Activated naive CD8-positive, alpha-beta T cell treated with anti-CD3 and anti-CD28 coated beads, Interleukin-2, amount 50 U/mL, for 24 hours (primary cell): ENCODE data around the gene HM13.
"Not testable (repeated sequence)": the region's sequence is repeated elsewhere in the genome, so short reads cannot be mapped to it uniquely, and the experiment has no call there.

Experiments
- ATAC-seq: fragments of 150-1000 bp; cut with Tn5 transposase; one replicate; pipeline ENCODE4 v1.10.0; 2021
- DNase-seq: peaks from one replicate; pipeline ENCODE4 v3.0.0; 2021
- H3K27ac Mint-ChIP-seq: one replicate; pipeline ENCODE4 v1.8.0; 2021; ENCODE audit warnings: mild to moderate bottlenecking, mixed read lengths
- H3K27me3 Mint-ChIP-seq: one replicate; pipeline ENCODE4 v1.8.0; 2021; ENCODE audit warnings: mixed read lengths
- H3K36me3 Mint-ChIP-seq: one replicate; pipeline ENCODE4 v1.8.0; 2021; ENCODE audit warnings: low read depth, mixed read lengths
- H3K4me1 Mint-ChIP-seq: one replicate; pipeline ENCODE4 v1.8.0; 2021; ENCODE audit warnings: mixed read lengths
- H3K4me3 Mint-ChIP-seq: one replicate; pipeline ENCODE4 v1.8.0; 2021; ENCODE audit warnings: mild to moderate bottlenecking, moderate library complexity, mixed read lengths
- H3K9me3 Mint-ChIP-seq: one replicate; pipeline ENCODE4 v1.8.0; 2021; ENCODE audit warnings: mixed read lengths

Gene HM13

DNA sequence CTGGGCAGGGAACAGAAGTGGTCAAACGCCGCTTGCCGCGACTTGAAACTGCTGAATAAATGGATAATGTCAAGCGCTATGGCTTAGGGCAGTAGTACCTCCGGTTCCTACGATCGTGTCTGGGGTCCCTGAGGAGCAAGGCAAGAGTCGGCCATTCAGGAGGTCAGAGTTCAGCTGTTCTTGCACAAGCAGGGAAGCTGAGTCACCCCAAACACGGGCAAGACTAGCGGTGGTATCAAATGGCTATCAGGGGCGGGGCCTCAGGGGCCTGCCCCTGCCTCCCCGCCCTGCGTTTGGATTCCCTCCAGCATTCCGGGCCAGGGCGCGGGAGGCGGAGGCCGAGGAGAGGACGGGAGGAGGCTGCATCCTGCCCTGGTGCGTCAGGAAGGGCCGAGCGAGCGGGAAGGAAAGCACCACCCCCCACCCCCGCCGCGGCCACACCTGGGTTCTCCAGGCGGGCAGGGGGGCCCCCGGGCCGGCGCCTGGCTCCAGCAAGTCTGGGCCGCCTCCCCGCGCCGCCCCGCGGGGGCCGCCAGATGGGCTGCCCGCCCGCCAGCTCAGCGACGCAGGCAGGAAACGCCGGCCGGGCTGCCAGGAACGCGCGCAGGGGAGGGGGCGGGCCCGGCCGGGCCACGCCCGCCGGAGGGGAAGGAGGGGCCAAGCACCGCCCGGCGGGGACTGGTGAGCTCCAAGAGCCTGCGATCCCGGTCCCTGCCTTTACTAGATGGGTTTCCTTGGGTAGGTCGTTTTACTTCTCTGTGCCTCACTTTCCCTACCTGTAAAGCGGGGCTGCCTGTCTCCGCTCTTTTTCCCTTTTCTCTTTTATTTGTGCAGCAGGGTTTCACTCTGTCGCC, 58.7 kb downstream of the HM13 start:
- peak; percentile 87 for DNase-seq
- Mint-ChIP-seq H3K27ac (peak overlapping the region; percentile 72), H3K27me3 (no peaks in the 10 kb centered on the region), H3K36me3 (peaks cover 8% of the 10 kb centered on the region), H3K9me3 (no peaks in the 10 kb centered on the region), H3K4me3 (peak overlapping the region; percentile 85), H3K4me1 (peaks cover 33% of the 10 kb centered on the region)
- ATAC-seq, result peak; percentile 86

DNA sequence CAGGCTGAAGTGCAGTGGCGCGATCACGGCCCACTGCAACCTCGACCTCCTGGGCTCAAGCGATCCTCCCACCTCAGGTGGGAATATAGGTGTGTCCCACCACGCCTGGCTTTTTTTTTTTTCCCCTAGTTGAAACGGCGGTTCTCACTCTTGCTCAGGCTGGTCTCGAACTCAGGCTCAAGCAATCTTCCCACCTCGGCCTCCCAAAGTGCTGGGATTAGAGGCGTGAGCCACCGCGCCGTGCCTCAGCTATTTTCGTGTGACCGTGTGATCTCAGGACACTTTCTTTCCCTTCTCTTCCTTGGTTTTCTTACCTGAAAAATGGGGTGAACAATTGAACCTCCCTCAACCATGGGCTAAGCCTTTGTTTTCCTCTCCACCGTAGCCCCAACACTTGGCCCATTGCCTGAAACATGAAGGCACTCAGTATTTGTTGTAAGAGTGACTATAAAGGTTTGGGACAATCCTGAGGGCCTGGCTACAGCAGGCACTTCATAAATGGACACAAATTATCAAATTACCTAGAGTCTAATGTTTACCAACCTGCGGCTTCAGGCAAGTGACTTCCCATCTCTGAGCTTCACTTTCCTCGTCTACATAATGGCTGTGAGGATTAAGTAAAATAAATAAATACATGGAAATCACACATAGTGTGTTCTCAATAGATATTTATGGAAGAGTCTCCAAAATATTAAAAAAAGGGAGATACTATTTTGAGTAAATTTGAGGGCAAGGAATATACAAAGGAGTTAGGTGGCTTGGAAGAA, 59.5 kb downstream of the HM13 start:
- Mint-ChIP-seq H3K27ac (peak overlapping the region; percentile 72), H3K4me1 (peaks cover 34% of the 10 kb centered on the region), H3K27me3 (no peaks in the 10 kb centered on the region), H3K4me3 (peak overlapping the region; percentile 85), H3K9me3 (no peaks in the 10 kb centered on the region), H3K36me3 (peaks cover 5% of the 10 kb centered on the region)
- no peak for ATAC-seq
- no peak for DNase-seq

DNA sequence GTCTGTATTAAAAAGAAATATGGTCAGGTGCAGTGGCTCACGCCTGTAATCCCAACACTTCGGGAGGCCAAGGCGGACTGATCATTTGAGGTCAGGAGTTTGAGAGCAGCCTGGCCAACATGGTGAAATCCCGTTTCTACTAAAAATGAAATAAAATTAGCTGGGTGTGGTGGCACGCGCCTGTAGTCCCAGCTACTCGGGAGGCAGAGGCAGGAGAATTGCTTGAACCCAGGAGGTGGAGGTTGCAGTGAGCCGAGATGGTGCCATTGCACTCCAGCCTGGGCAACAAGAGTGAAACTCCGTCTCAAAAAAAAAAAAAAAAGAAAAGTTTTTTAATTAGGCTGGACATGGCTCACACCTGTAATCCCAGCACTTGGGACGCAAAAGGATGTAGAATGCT, 60.7 kb downstream of the HM13 start:
- H3K9me3 Mint-ChIP-seq, ATAC-seq, H3K27me3 Mint-ChIP-seq, DNase-seq, H3K4me3 Mint-ChIP-seq, H3K36me3 Mint-ChIP-seq, H3K27ac Mint-ChIP-seq: not testable (repeated sequence)
- peaks cover 28% of the 10 kb centered on the region for H3K4me1 Mint-ChIP-seq

DNA sequence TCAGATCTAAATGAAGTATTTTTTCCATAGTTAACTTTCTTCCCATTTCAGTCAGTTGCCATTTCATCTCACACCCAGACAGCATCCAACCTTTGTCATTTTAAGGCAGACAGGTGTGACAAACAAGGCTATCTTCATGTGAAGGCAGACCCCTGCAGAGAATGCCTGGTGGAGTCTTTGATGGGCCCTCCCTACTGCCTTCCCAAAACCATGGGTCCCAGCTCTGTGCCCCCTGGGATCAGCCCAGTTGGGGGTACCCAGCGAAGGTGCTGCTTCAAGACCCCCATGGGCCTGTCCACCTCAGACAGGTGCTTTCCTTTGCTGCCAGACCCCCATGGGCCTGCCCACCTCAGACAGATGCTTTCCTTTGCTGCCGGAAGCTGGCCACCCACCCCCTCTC, 62.5 kb downstream of the HM13 start:
- peaks cover 28% of the 10 kb centered on the region for H3K4me1 Mint-ChIP-seq
- no peak overlapping the region for H3K27ac Mint-ChIP-seq
- no peak for ATAC-seq
- no peak for DNase-seq
- no peaks in the 10 kb centered on the region for H3K27me3 Mint-ChIP-seq
- H3K36me3 Mint-ChIP-seq, result no peaks in the 10 kb centered on the region
- H3K9me3 Mint-ChIP-seq, result no peaks in the 10 kb centered on the region
- no peak overlapping the region for H3K4me3 Mint-ChIP-seq

DNA sequence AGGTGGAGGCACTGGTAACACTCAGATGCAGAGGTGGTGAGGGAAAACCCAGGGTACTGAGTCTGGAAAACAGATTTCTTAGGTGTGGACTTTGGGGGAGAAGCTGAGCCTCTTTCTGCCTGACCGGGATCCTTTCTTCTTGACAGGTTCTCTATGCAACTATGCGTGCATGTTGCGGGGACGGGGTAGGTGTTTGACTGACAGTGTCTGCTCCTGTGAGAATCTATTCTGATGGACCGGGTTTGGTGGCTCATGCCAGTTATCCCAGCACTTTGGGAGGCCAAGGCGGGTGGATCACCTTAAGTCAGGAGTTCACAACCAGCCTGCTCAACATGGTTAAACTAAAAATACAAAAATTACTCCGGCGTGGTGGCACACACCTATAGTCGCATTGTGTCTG, 63.0 kb downstream of the HM13 start:
- H3K9me3 Mint-ChIP-seq, result no peaks in the 10 kb centered on the region
- no peaks in the 10 kb centered on the region for H3K27me3 Mint-ChIP-seq
- no peaks in the 10 kb centered on the region for H3K36me3 Mint-ChIP-seq
- H3K4me1 Mint-ChIP-seq, result peaks cover 25% of the 10 kb centered on the region
- ATAC-seq, result no peak
- H3K4me3 Mint-ChIP-seq, result peak overlapping the region; percentile 36
- no peak for DNase-seq
- H3K27ac Mint-ChIP-seq, result no peak overlapping the region

DNA sequence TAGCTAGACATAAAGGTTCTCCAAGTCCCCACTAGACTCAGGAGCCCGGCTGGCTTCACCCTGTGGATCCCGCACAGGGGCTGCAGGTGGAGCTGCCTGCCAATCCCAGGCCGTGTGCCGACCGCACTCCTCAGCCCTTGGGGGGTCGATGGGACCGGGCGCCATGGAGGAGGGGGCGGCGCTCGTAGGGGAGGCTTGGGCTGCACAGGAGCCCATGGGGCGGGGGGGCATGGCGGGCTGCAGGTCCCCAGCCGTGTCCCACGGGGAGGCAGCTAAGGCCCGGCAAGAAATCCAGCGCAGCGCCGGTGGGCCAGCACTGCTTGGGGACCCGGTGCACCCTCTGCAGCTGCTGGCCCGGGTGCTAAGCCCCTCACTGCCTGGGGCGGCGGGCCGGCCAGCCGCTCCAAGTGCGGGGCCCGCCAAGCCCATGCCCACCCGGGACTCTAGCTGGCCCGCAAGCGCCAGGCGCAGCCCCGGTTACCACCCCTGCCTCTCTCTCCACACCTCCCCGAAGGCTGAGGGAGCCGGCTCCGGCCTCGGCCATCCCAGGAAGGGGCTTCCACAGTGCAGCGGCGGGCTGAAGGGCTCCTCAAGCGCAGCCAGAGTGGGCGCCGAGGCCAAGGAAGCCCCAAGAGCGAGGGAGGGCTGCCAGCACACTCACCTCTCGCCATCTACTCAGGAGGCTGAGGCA, 64.4 kb downstream of the HM13 start:
- no peaks in the 10 kb centered on the region for H3K36me3 Mint-ChIP-seq
- H3K9me3 Mint-ChIP-seq, result no peaks in the 10 kb centered on the region
- no peaks in the 10 kb centered on the region for H3K27me3 Mint-ChIP-seq
- H3K4me1 Mint-ChIP-seq, result peaks cover 15% of the 10 kb centered on the region
- DNase-seq (no peak), ATAC-seq (no peak)
- H3K4me3 Mint-ChIP-seq, result no peak overlapping the region
- H3K27ac Mint-ChIP-seq, result no peak overlapping the region

DNA sequence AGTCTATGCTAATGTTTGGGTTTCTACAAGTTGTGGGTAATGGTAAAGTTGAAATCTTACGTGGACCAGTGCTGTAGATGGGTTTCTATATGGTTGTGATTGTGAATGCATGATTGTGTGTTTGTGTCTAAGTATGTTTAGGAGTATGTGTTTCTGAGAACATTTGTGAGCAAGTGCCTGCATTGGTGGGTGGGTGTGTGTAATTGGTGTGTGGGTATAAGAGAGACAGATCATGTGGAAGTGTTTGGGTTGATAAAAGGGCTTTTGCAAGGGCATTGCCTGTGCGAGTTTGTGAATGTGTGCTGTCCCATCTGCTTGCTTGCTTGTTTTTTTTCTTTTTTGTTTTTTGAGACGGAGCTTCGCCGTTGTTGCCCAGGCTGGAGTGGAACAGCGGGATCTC, 65.0 kb downstream of the HM13 start:
- Mint-ChIP-seq H3K4me3 (no peak overlapping the region), H3K4me1 (peaks cover 8% of the 10 kb centered on the region), H3K27ac (no peak overlapping the region), H3K9me3 (no peaks in the 10 kb centered on the region), H3K27me3 (no peaks in the 10 kb centered on the region), H3K36me3 (no peaks in the 10 kb centered on the region)
- ATAC-seq, result no peak
- no peak for DNase-seq

DNA sequence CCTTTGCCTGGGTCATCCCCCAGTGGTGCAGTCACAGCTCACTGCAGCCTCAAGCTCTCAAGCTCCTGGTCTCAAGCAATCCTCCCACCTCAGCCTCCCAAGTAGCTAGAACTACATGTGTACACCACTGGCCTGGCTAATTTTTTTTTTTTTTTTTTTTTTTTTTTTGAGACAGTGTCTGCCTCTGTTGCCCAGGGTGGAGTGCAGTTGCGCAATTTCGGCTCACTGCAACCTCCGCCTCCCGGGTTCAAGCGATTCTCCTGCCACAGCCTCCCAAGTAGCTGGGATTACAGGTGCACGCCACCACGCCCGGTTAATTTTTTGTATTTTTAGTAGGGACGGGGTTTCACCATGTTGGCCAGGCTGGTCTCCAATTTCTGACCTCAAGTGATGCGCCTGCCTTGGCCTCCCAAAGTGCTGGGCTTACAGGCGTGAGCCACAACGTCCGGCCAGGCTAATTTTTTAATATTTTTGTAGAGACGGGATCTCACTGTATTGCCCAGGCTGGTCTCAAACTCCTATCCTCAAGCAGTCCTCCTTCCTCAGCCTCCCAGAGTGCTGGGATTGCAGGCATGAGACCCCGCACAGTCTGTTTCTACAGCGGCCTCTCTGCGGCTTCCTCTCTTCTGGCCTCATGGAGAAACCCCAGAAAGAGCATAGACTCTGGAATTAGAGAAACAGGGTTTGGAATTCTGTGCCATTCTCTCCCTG, 65.9 kb downstream of the HM13 start:
- H3K27me3 Mint-ChIP-seq, ATAC-seq, H3K27ac Mint-ChIP-seq: not testable (repeated sequence)

DNA sequence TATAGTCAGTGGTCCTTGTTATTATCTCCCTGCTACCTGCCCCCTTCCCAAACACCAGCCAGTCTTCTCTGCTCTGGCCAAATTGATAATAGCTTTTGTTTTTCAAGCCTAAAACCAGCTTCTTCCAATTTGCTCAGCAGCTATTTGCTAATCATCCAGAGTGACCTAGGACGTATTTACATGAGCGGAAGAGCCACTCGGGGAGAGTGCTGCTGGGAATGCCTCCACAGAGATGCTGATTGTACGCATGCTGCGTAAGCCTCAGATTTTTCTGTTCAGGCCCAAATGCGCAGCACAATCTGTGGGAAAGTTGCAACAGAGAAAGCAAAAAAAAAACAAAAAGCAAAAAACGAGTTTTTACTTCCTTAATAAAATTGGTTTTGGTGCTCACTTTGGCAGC, 66.5 kb downstream of the HM13 start:
- no peaks in the 10 kb centered on the region for H3K9me3 Mint-ChIP-seq
- no peak overlapping the region for H3K27ac Mint-ChIP-seq
- H3K4me1 Mint-ChIP-seq, result peaks cover 8% of the 10 kb centered on the region
- H3K27me3 Mint-ChIP-seq, result peaks cover 4% of the 10 kb centered on the region
- no peaks in the 10 kb centered on the region for H3K36me3 Mint-ChIP-seq
- ATAC-seq (no peak), DNase-seq (no peak)
- no peak overlapping the region for H3K4me3 Mint-ChIP-seq

More for the DNA sequence above, 65.9 kb downstream of the HM13 start:
- H3K36me3 Mint-ChIP-seq, H3K4me3 Mint-ChIP-seq, H3K9me3 Mint-ChIP-seq, H3K4me1 Mint-ChIP-seq, DNase-seq: not testable (repeated sequence)

DNA sequence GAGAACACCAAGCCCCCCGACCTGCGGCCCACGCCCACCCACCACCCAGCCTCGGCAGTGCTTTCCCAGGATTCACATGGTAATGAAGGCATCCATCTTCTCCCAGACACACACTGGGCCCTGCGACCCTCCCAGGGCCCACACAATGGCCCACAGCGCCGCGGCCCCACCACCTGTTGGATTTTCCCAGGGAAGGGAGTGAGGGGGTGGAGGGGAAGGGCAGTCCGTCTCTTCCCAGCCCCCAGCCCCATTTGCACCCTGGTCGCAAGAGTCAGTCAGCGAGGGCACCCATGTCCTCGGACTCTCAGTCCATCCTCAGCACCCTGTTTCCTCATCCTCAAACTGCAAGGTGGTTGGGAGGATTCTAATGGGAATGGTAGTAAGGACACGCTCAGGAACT, 67.1 kb downstream of the HM13 start:
- Mint-ChIP-seq H3K36me3 (no peaks in the 10 kb centered on the region), H3K4me1 (peaks cover 8% of the 10 kb centered on the region), H3K4me3 (no peak overlapping the region), H3K27me3 (peaks cover 9% of the 10 kb centered on the region), H3K27ac (no peak overlapping the region), H3K9me3 (no peaks in the 10 kb centered on the region)
- DNase-seq (no peak), ATAC-seq (no peak)

DNA sequence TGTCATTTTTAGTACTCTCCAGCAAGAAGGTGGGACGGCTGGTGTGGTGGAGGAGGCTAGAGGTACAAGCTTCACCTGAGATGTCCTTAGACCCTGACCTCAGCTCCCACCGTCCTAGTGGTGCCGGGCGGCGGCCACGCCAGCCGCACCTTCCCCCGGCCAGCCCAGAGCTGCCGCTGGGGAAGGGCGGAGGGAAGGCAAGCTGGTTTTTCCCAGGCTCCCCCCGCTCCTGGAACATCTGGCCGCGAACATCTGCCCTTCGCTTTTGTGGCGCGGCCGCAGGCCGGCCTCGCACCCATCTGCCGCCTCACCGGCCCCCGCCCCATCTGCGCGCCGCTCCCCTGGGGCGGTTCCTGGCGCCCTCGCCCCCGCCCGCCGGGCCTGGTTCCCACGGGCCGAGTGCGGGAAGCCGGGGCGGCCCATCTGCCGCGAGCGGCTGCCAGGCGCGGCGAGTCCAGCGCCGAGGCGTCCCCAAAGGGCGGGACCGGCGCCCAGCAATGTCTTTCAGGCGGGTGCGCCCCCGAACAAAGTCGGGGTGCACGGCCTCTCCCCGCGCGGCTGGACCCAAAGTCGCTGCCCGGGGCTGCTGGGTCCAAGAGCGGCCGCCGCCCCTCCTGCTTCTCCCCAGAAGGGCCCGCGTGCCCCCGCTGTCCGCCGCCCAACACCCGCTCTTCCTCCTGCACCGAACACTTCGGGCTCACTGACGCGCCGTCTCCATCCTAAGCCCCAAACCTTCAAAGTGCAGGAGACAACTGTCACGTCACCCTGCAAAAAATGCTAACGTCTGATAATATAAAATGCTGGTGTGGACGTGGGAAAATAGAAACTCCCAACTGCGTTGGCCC, 73.5 kb downstream of the HM13 start:
- ATAC-seq (peak; percentile 68), DNase-seq (no peak)
- Mint-ChIP-seq H3K27me3 (peaks cover 27% of the 10 kb centered on the region), H3K36me3 (no peaks in the 10 kb centered on the region), H3K9me3 (no peaks in the 10 kb centered on the region), H3K4me1 (peaks cover 5% of the 10 kb centered on the region), H3K27ac (no peak overlapping the region), H3K4me3 (peak overlapping the region; percentile 72)

DNA sequence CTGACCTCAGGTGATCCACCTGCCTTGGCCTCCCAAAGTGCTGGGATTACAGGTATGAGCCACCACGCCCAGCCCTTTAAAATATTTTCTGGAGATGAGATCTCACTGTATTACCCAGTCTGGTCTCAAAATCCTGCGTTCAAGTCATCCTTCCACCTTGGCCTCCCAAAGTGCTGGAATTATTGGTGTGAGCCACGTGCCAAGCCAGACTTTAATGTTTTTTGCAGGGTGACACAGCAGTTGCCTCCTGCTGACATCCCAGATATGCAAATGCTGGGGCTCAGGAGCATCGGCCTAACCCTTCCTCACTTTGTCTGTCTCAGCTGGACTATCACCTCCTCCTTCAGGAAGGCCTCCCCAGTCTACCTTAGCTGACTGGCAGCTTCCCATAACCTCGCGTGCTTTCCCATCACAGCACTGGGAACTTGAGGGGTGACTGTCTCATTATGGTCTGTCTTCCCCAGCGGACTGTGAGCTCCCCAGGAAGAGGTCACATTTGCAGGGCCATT, 76.5 kb downstream of the HM13 start:
- DNase-seq (no peak), ATAC-seq (no peak)
- Mint-ChIP-seq H3K4me1 (peaks cover 14% of the 10 kb centered on the region), H3K4me3 (no peak overlapping the region), H3K27ac (no peak overlapping the region), H3K27me3 (peaks cover 26% of the 10 kb centered on the region), H3K9me3 (no peaks in the 10 kb centered on the region), H3K36me3 (no peaks in the 10 kb centered on the region)

DNA sequence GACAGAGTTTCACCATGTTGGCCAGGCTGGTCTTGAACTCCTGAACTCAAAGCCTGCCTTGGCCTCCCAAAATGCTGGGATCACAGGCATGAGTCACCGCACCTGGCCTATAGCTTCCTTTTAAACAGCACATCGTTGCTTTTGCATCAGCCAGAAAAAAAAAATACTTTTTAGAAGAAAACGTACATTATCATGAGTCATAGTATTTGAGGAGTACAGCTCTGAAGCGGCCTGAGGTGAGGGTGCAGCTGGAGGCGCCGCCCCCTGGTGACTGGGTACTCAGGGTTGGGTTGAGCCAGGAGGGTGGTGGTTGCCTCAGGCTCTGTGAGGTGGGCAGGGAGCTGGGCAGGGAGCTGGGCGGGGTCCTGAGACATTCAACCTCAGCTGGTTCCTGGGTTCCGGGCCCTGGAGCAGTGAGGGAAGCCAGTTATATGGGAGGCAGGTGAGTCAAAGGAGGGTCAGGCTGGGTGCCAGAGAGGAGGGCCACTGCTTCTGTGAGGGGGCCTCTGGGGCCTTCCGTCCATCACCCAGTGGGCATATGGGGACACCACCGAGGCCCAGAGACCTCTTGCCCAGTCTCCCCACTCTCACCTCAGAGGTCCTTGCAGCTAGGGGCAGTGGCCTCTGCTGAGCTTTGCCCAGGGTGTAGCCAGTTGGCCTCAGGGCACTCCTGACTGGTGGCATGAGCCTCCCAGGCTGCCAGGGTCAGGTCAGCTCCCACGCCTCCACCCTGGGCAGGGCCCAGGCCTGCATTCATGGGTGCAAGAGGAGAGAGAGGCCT, 79.2 kb downstream of the HM13 start:
- no peaks in the 10 kb centered on the region for H3K9me3 Mint-ChIP-seq
- H3K27me3 Mint-ChIP-seq, result peaks cover 14% of the 10 kb centered on the region
- H3K4me1 Mint-ChIP-seq, result peaks cover 9% of the 10 kb centered on the region
- H3K27ac Mint-ChIP-seq, result no peak overlapping the region
- no peak overlapping the region for H3K4me3 Mint-ChIP-seq
- no peaks in the 10 kb centered on the region for H3K36me3 Mint-ChIP-seq
- DNase-seq (no peak), ATAC-seq (peak; percentile 87)
